Inflammatory macrophage treated with lipopolysaccharide for 4 hours (primary cell): ENCODE measurements around the gene CCNA1.
A peak's percentile ranks its signal among the peaks of the same experiment; 100 is the strongest.

Source experiments
- DNase-seq: peaks from one replicate; pipeline ENCODE4 v3.0.0-alpha.2; 2020

The CCNA1 gene

GRCh38 chr13:36432106-36432544 is at the start of gene CCNA1:
Gene CCNA1 (plus strand): TSS chr13:36432495. CDS start chr13:36433057, 562 bp downstream.
- DNase-seq, result peak; percentile 90

- no peak for DNase-seq
Measured at GRCh38 chr13:36385489-36385888, 46.8 kb upstream of the CCNA1 start.

- DNase-seq, result peak; percentile 64
Measured at GRCh38 chr13:36395280-36395679, 37.0 kb upstream of the CCNA1 start.

- DNase-seq, result no peak
Measured at GRCh38 chr13:36405151-36405550, 27.1 kb upstream of the CCNA1 start.

GRCh38 chr13:36412736-36413135 is 19.6 kb upstream of the CCNA1 start:
- DNase-seq, result no peak

GRCh38 chr13:36413161-36413560 is 19.1 kb upstream of the CCNA1 start:
- DNase-seq, result no peak

- no peak for DNase-seq
Measured at GRCh38 chr13:36414461-36414860, 17.8 kb upstream of the CCNA1 start.

GRCh38 chr13:36417331-36417730 is 15.0 kb upstream of the CCNA1 start:
- peak; percentile 66 for DNase-seq

GRCh38 chr13:36418022-36418805 is 14.1 kb upstream of the CCNA1 start:
- DNase-seq, result peak; percentile 94

GRCh38 chr13:36420437-36420891 is 11.8 kb upstream of the CCNA1 start:
- peak; percentile 84 for DNase-seq

- peak; percentile 83 for DNase-seq
Measured at GRCh38 chr13:36421447-36421846, 10.8 kb upstream of the CCNA1 start.

- DNase-seq, result no peak
Measured at GRCh38 chr13:36428086-36428485, 4.2 kb upstream of the CCNA1 start.

GRCh38 chr13:36430247-36431203 is 1.8 kb upstream of the CCNA1 start:
- no peak for DNase-seq

- peak; percentile 80 for DNase-seq
Measured at GRCh38 chr13:36431204-36432105, 840 bp upstream of the CCNA1 start.

GRCh38 chr13:36436811-36437210 is 4.5 kb downstream of the CCNA1 start:
- peak; percentile 77 for DNase-seq

- no peak for DNase-seq
Measured at GRCh38 chr13:36438594-36439483, 6.5 kb downstream of the CCNA1 start.

- no peak for DNase-seq
Measured at GRCh38 chr13:36445278-36445677, 13.0 kb downstream of the CCNA1 start.

- no peak for DNase-seq
Measured at GRCh38 chr13:36445891-36446351, 13.6 kb downstream of the CCNA1 start.

GRCh38 chr13:36447501-36447900 is 15.2 kb downstream of the CCNA1 start:
- DNase-seq, result no peak

- no peak for DNase-seq
Measured at GRCh38 chr13:36450534-36450933, 18.2 kb downstream of the CCNA1 start.

GRCh38 chr13:36453516-36453915 is 21.2 kb downstream of the CCNA1 start:
- DNase-seq, result no peak
